Omental fat pad (tissue), 4 donors: ENCODE results near the gene SPTBN5. TPM values are rescaled to one million over a fixed set of nuclear protein-coding genes. Genes with fewer than 3 reads are reported as not detected.

Experiments
- ATAC-seq: fragments of 150-250 bp; one replicate; pipeline ENCODE4 v1.9.1; 2016; ENCODE audit warnings: mild to moderate bottlenecking, moderate library complexity; ENCODE audit not compliant: low FRiP score
- DNase-seq: peaks from one replicate; pipeline ENCODE4 v3.0.0-alpha.2; 2019; ENCODE audit warnings: low spot score
- CTCF ChIP-seq, 3 donors: fragments of 450-650 bp; IDR thresholded peaks; one replicate each; pipeline ENCODE4 v1.5.1; 2016 to 2017; ENCODE audit warnings: antibody characterized with exemption in 3 of 3, mild to moderate bottlenecking in 3 of 3, moderate library complexity in 2 of 3
- total RNA-seq, 4 donors: library from RNA; depleted of rRNA; stranded (reverse); fragments of >200 nt; gene quantifications; one replicate each; pipeline ENCODE4 v1.1.0, GENCODE V29; 2016

SPTBN5 gene
- total RNA-seq, 4 donors from 2014 or later = 0.19 to 3.8 (median 1.8) TPM

- no peak for TF ChIP-seq CTCF (IDR thresholded peaks at IDR 0.05)
- ATAC-seq = no peak
- no peak for DNase-seq
Observed at GRCh38 chr15:41871175-41871905, 22.5 kb downstream of the SPTBN5 start.

GRCh38 chr15:41870689-41871081 lies 23.2 kb downstream of the SPTBN5 start:
- ATAC-seq = no peak

GRCh38 chr15:41869770-41870688 lies 23.8 kb downstream of the SPTBN5 start:
- no peak for ATAC-seq
- no peak for TF ChIP-seq CTCF (IDR thresholded peaks at IDR 0.05)
- no peak for DNase-seq

More at GRCh38 chr15:41870689-41871081, 23.2 kb downstream of the SPTBN5 start:
- DNase-seq = no peak
- TF ChIP-seq CTCF (IDR thresholded peaks at IDR 0.05) = no peak

GRCh38 chr15:41868321-41868720 lies 25.5 kb downstream of the SPTBN5 start:
- ATAC-seq (no peak), DNase-seq (no peak)
- TF ChIP-seq CTCF (IDR thresholded peaks at IDR 0.05) = no peak

GRCh38 chr15:41866872-41867579 lies 26.8 kb downstream of the SPTBN5 start:
- ATAC-seq (no peak), DNase-seq (no peak)
- TF ChIP-seq CTCF (IDR thresholded peaks at IDR 0.05) = no peak

GRCh38 chr15:41866263-41866703 lies 27.6 kb downstream of the SPTBN5 start:
- TF ChIP-seq CTCF (IDR thresholded peaks at IDR 0.05) = no peak
- no peak for DNase-seq
- no peak for ATAC-seq
